ENCODE results near the gene FOLR2. TPM values are rescaled to one million over a fixed set of nuclear protein-coding genes. Genes with fewer than 3 reads are reported as not detected.

The FOLR2 gene
- total and polyA plus RNA-seq, 3 donors from 2014 or later, result 1.3 to 37.3 (median 8.7) TPM

DNA sequence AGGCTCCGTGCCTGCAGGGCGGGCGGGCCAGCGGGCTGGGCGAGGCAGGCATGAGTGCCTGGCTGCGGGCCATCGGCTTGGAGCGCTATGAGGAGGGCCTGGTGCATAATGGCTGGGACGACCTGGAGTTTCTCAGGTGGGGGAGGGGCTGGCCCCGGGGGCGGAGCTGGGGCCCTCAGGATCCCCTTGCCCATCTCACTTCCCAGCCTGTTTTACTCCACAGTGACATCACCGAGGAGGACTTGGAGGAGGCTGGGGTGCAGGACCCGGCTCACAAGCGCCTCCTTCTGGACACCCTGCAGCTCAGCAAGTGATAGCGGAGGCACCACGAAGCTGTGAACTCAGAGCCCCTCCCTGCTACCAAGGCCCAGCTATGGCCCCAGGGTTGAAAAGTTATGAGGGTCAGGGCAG lies 21.5 kb downstream of the FOLR2 start:
- Histone ChIP-seq H3K27ac (no peak overlapping the region), H3K4me3 (no peak overlapping the region), H3K4me1 (peaks cover 10% of the 10 kb centered on the region), H3K9me3 (no peaks in the 10 kb centered on the region), H3K27me3 (no peaks in the 10 kb centered on the region), H3K36me3 (ENCODE audit: low read depth, missing control alignments) (no peaks in the 10 kb centered on the region)
- 39 to 54% methylated on average over 11 to 16 of the region's 16 CpGs for WGBS, 2 donors
- TF ChIP-seq, protein P1, sequence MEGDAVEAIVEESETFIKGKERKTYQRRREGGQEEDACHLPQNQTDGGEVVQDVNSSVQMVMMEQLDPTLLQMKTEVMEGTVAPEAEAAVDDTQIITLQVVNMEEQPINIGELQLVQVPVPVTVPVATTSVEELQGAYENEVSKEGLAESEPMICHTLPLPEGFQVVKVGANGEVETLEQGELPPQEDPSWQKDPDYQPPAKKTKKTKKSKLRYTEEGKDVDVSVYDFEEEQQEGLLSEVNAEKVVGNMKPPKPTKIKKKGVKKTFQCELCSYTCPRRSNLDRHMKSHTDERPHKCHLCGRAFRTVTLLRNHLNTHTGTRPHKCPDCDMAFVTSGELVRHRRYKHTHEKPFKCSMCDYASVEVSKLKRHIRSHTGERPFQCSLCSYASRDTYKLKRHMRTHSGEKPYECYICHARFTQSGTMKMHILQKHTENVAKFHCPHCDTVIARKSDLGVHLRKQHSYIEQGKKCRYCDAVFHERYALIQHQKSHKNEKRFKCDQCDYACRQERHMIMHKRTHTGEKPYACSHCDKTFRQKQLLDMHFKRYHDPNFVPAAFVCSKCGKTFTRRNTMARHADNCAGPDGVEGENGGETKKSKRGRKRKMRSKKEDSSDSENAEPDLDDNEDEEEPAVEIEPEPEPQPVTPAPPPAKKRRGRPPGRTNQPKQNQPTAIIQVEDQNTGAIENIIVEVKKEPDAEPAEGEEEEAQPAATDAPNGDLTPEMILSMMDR (IDR thresholded peaks at IDR 0.05), result peak in 1 of 3 experiments; percentile 45
- no peak for TF ChIP-seq POLR2A (IDR thresholded peaks at IDR 0.05)
- intact Hi-C loops (cut with DNase I; ENCODE audit: low total_unique reads), result no loop called here
- DNase-seq, result peak; percentile 60

- no peak for DNase-seq
- WGBS, 2 donors, result 46 to 59% methylated on average over 14 to 28 of the region's 28 CpGs
- H3K36me3 ChIP-seq (ENCODE audit: low read depth, missing control alignments), result no peaks in the 10 kb centered on the region
- H3K4me1 ChIP-seq, result peaks cover 10% of the 10 kb centered on the region
- H3K27ac ChIP-seq, result no peak overlapping the region
- no peaks in the 10 kb centered on the region for H3K27me3 ChIP-seq
- H3K4me3 ChIP-seq, result peak overlapping the region in 1 of 2 donors; percentile 18
- intact Hi-C loops (cut with DNase I; ENCODE audit: low total_unique reads), result no loop called here
- TF ChIP-seq POLR2A (IDR thresholded peaks at IDR 0.05), result no peak
- TF ChIP-seq, protein P1 (IDR thresholded peaks at IDR 0.05), result no peak
- no peaks in the 10 kb centered on the region for H3K9me3 ChIP-seq
These were observed 22.1 kb downstream of the FOLR2 start for GRCh38 chr11:72238492-72239312.

DNA sequence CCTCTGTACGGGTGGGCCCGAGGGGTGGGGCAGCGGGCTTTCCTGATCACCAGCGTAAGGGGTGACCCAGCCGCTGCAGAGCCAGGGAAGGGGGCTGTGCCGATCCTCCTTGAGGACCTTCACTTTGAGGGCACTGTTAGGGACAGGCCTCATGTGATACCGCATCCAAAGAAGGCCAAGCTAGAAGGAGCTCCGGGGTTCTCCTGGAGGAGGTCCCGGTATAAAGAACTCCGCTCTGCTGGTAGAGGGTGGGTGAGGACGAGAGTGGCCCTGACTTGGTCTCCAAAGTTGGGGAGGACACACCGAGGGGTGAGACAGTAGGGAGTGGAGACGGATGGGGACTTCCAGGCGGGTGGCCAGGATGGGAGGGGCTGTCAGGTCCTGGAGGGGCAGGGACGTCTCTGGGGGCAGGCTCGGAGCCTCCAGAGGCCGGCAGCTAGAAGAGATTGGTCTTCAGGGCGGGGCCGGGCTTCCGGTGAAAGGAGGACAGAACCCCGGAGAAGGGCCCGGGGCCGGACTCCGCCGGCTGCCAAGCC lies 22.8 kb downstream of the FOLR2 start:
- no peaks in the 10 kb centered on the region for H3K9me3 ChIP-seq
- no peak for DNase-seq
- WGBS, 2 donors, result 11 to 12% methylated on average over 21 to 25 of the region's 25 CpGs
- H3K27ac ChIP-seq, result no peak overlapping the region
- H3K36me3 ChIP-seq (ENCODE audit: low read depth, missing control alignments), result no peaks in the 10 kb centered on the region
- peaks cover 10% of the 10 kb centered on the region for H3K4me1 ChIP-seq
- intact Hi-C loops (cut with DNase I; ENCODE audit: low total_unique reads), result no loop called here
- TF ChIP-seq POLR2A (IDR thresholded peaks at IDR 0.05), result no peak
- TF ChIP-seq, protein P1 (IDR thresholded peaks at IDR 0.05), result no peak
- peak overlapping the region; percentile 10 to 34 for H3K4me3 ChIP-seq
- H3K27me3 ChIP-seq, result peaks cover 3% of the 10 kb centered on the region

- TF ChIP-seq POLR2A (IDR thresholded peaks at IDR 0.05), result no peak
- TF ChIP-seq, protein P1 (IDR thresholded peaks at IDR 0.05), result no peak
- peaks cover 4% of the 10 kb centered on the region for H3K27me3 ChIP-seq
- no peaks in the 10 kb centered on the region for H3K9me3 ChIP-seq
- DNase-seq, result no peak
- 0 to 1% methylated on average over 5 to 63 of the region's 69 CpGs for WGBS, 2 donors
- peaks cover 15% of the 10 kb centered on the region for H3K4me1 ChIP-seq
- H3K36me3 ChIP-seq (ENCODE audit: low read depth, missing control alignments), result no peaks in the 10 kb centered on the region
- intact Hi-C loops (cut with DNase I; ENCODE audit: low total_unique reads), result no loop called here
- no peak overlapping the region for H3K27ac ChIP-seq
- peak overlapping the region; percentile 29 to 34 for H3K4me3 ChIP-seq
These were observed 23.4 kb downstream of the FOLR2 start for GRCh38 chr11:72239849-72240460.
